Neural progenitor cell (in vitro differentiated cells): ENCODE data around the gene DRD1.

Experiments
- EZH2 ChIP-seq: fragments of 200-600 bp; sonication (generic); IDR thresholded peaks from 2 replicates; pipeline ENCODE4 v1.6.1; 2017; ENCODE audit warnings: antibody characterized with exemption, mild to moderate bottlenecking, moderate library complexity
- TF ChIP-seq, protein P1 (sequence below): fragments of 200-600 bp; sonication (generic); IDR thresholded peaks from 2 replicates; pipeline ENCODE4 v1.5.1; 2017; ENCODE audit warnings: antibody characterized with exemption, mild to moderate bottlenecking

DNA sequence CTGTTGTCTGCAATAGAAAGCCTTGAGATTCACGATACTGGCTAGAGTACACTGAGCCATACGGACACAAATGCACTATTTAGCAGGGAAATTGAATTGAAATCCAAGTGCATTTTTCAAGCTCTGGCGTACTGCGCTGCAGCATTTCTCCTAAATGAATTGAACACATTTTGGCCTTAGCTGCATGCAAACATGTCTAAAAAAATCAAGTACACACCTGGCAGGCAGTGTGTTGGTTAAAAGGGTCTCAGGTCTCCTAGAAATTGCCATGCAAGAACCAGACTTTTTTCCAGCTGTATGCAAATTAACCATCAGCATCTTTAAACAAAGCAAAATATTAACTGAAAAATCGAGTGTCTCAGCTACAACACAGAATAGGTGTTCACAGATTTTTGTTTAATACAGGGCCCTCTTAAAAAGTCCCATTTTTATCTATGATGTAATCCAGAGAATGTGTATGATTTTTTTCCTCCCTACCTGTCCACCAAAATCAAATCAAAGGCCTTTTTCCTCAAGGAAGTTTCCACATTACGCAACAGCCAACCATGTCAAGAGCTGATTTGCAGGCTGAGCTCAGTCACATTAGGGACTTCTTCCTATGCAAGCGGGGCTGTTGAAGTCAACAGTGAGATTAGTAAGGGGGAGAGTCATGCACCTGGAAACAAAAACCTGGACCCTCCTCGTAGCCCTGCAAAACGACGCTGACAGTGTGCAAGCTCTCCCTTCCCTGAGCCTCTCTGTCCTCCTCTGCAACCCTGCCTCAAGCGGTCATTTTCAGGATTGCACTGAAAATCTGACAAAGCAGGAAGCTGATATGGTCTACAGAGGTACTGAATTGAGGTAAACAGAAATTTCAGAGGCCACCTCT lies 20.3 kb upstream of the DRD1 start:
- TF ChIP-seq, protein P1, sequence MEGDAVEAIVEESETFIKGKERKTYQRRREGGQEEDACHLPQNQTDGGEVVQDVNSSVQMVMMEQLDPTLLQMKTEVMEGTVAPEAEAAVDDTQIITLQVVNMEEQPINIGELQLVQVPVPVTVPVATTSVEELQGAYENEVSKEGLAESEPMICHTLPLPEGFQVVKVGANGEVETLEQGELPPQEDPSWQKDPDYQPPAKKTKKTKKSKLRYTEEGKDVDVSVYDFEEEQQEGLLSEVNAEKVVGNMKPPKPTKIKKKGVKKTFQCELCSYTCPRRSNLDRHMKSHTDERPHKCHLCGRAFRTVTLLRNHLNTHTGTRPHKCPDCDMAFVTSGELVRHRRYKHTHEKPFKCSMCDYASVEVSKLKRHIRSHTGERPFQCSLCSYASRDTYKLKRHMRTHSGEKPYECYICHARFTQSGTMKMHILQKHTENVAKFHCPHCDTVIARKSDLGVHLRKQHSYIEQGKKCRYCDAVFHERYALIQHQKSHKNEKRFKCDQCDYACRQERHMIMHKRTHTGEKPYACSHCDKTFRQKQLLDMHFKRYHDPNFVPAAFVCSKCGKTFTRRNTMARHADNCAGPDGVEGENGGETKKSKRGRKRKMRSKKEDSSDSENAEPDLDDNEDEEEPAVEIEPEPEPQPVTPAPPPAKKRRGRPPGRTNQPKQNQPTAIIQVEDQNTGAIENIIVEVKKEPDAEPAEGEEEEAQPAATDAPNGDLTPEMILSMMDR, result peak; percentile 74
- no peak for TF ChIP-seq EZH2
